Cerebellar nuclear complex (tissue), 1 donor: ENCODE measurements around the gene MLN.

Experiments
- DNase-seq, 2 experiments: peaks; one replicate each; lab custom pipeline; 2025; lab: John Stamatoyannopoulos, UW

The MLN gene

DNA sequence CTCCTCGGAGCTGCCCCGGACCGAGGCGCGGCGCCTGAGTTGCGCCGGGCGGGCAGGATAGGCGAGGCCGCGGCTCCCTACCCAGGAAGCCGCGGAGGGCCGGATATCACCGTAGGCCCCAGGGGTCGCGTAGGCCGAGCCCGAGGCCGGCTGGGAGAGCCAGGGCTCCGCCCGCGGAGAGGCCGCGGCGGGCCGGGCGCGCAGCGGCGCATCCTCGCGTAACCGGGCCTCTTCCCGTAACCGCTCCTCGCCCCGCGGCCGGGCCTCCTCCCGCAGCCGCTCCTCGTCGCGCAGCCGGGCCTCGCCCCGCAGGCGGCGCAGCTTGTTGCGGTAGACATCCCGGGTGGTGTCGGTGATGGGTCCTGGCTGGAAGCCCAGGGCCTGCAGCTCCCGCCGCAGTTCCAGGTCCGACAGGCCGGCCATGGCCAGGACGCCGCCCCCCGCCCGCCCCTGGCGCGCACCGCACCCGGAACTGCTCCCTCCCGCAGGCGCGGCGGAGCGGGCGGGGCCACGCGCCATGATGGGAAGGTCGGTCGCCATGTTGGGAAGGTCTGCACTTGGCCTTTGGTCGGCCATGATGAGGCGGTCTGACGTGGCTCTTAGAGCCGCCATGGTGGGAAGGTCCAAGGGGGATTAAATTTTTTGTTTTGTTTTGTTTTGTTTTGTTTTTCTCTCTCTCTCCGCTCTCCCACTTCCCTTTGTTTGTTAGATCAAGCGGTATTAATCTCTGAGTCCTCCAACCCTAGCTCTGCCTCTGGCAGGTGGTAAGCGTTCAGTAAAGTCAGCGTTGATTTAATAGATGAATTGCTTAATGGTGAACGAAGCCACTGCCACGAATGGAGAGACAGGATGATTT is 14.9 kb downstream of the MLN start, which contains the start of gene LEMD2:
TSS of gene LEMD2 (minus strand) at position 437 of the 856 bp plus-strand sequence. CDS start at position 423, 14 bp downstream.
- DNase-seq, result peak; percentile 38 to 70

DNA sequence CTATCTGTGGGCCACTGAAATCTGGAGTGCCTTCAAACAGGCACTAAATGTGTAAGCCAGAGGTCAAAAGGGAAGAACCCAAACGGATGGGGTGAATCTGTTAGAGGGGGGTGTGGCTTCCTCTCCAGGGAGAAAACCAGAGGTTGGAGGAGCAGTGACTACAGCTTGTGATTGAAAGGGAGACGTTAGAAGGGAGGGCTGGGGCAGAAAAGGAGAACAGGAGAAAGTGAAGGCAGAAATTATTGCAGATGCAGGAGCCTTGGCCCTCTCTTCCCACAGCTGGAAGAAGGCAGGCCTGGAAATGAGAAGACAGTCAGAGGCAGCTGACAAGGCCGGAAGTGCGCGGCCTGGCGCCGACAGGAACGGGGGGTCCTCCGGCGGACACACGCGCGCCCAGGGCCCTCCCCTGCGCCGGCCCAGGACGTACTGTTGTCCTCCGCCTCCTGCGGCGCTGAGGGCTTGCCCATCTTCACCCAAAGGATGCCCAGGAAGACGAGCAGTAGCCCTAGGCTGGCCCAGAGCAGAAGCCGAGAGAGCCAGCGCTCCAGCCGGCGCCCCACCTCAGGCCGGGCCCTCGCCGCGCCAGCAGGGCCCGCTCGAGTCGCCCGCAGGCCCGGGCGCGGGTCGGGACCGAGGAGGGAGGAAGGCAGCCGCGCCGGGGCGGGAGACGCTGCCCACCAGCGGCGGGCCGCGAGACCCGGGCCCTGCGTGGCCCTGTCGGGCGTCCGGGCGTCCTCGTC is 15.7 kb downstream of the MLN start:
- no peak for DNase-seq

DNA sequence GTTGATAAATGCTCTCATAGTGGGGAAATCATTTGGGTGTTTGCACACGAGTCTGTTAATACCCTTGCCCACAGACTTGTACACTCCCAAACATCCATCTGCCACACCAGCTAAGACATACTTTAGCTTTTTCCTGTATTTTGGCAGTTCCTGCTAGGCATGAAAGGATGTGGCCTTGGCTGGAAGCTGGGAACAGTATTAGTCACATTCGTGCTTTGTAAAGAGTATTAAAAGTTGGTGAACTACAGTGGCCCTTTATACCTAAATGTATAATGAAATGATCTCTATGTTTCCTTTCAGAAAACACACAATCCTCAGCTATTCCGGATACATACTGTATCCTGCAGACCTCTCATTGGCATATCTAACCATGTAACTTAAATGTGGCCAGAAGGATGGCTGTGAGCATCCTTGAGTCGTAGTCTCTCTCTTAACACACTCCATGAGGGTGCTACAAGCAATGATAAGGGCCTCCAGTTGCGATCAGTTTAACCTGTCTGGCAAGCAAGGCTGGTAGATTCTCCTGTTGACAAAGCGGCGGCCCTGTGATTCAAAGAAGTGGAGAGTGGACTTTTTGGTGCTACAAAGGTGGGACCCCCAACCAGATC is 16.4 kb downstream of the MLN start:
- DNase-seq, result no peak

DNA sequence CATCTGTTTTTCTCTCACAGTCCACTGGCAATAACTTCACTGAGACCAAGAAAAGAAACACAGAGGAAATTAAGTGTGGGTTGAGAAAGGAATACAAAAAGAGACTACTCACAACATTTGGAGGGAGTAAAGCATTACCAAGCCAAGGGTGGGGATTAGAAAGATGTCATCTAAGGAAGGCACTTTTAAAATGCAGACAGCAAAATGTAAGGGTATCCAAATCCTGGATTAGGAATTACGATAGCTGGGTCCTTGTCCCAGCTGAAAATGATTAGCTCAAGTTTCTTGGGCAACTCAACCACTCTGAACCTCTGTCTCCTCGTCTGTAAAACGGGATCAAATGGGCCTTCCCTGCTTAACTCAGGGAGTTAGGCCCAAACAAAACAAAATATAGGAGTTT is 17.1 kb downstream of the MLN start:
- DNase-seq, result no peak

DNA sequence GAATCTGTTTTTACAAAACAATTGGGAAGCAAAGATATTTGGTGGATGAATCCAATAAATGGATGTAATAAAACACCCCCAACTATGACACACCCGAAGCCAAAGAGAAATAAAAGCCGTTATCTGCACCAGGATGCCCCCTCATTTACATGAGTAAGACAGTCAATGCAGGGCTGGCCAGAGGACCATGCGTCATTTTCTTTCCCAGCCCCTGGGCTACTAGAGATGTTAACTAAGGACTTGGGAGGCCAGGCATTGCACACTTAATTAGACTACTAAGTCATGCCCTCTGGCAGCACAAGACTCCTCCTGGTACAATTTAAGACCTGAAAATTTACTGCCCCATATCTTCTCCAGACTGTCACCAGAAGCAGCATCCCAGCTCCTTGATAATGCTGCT is 18.0 kb downstream of the MLN start:
- no peak for DNase-seq

DNA sequence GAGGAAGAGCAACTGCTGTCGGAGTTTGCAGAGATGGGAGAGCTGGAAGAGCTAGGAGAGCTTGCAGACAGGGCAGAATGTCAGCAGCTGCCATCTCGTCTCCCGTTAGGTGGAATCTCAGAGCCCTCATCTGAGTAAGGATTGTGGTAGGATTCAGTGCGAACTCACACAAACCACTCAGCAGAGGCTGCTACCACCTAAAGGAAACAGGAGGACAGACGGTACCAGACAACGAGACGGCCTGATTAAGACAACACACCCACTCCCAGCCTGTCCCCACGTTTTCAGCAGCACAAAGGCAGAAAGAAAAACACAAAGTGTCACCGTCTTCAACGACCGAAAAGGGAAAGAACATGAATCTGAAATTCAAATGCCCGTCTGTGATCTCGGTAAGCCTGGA is 19.0 kb downstream of the MLN start:
- DNase-seq, result no peak

DNA sequence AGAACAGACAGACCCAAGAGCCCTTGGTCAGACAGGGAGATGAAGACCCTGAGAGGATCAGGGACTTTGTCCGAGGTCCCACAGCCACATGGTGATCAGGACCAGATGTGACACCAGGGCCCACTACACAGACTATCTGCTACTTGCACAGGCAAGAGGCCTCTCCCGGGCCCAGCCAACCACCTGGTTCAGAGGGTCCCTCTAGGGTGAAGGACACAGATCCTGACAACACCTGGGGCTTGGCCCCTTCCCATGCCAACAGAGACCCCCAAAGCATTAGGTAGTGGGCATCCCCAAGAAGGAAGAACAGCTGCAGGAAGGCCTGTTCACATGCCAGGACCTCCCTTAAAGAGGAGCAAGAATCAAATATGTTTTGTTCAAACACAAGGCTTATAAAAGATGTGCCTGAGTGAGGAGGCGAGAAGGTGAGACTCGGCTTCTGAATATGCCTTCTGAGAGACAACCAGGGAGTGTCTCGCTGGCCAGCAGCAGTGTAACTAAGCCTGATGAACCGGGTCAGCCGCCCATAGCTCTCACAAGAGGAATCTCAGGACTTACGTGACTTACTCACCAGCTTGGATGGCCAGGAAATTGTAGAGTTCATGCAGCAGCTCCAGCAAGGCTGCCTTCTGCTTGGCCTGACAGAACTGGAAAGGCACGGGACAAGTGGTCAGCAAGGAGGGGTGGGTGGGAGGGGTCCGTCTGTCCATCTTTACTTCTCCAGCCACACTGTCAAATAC is 19.9 kb downstream of the MLN start:
- DNase-seq, result no peak

DNA sequence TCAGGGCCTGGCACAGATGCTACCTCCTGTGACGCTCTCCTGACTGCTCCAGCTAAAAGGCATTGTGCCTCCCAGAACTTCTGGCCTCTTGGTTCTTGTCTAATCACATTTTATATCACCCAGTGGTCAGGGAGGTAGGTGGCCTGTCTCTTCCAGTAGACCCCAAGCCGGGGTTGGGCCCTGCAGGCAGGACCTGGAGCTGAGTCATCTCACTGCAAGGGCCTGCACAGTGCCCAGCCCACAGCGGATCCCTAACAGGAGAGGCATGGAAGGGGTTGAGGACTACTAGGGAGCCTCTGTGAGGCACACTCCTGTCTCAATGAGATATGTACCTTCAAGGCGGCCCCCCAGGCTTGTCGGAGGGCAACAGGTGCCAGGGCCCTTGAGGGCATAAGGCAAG is 21.2 kb downstream of the MLN start:
- no peak for DNase-seq

DNA sequence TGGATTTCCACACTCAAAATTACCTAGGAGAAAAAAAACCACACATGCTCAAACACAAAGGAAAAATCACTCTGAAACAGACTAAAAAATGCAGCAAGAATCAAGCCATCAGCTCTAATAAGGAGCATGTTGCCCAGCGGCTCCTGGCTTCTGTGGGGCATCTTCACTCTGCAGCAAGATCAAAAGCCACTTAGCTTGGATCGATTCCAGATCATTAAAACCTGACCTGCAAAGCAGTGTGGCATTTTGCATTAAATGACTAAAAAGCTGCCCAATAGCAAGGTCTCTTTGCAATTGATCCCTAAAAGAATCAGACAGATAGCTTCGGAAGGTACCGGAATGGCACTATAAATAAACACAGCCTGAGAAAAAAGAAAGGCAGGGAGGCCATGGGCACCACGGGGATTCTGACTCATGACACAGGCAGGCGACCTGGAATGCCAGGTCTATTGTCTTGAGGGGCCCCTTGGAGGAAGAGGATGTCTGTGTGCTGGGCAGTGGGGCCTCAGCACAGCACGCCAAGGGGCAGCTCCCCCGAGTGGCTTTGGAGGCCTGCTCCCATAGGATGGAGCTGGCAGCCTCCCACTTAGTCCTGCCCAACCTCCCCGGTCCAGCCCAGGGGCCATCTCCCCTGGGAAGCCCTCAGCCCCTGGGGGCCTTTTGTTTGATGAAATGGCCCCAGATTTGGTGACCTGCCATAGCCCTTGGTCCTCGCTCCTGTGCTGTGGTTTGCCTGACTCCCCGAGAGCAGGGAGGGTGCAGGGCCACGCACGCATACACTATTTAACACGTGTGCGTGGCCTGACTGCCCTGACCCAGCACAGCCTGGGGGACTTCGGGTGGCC is 22.4 kb downstream of the MLN start:
- no peak for DNase-seq

DNA sequence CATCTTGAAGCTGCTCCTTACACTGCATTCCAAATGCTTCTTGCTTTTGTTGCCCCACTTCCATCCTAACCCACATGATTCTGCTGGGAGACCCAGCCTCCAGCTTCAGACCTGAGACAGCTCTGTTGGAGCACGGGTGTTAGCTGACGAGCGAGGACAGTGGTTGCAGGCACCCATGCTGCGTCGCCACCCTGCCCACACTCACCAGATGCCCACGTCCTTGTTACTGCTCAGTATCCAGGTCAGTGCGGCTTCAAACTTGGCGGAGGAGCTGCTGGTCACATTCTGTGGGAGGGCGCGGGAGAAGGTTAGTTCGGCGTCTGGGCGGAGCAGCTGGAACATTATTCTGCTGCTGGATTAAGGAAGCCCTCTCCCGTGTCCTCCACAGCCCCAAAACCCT is 23.9 kb downstream of the MLN start:
- no peak for DNase-seq

DNA sequence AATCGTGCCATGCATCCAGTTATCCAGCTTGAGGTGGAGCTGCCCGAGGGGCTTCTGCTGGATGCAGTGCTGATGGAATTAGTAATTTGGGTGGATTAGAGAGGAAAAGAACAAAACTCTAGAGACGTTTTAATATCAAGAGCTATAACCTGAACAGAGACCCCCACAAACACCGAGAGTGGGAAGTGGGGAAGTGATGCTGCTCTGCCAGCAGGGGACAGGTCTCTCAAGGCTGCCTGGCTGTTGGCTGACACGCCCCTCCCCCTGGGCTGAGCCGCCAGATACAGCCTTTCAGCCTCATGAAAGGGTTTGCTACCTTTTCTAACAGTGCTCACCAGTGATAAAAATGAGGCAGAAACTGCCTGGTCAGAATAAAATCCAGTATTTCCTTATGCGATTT is 24.5 kb downstream of the MLN start:
- no peak for DNase-seq

DNA sequence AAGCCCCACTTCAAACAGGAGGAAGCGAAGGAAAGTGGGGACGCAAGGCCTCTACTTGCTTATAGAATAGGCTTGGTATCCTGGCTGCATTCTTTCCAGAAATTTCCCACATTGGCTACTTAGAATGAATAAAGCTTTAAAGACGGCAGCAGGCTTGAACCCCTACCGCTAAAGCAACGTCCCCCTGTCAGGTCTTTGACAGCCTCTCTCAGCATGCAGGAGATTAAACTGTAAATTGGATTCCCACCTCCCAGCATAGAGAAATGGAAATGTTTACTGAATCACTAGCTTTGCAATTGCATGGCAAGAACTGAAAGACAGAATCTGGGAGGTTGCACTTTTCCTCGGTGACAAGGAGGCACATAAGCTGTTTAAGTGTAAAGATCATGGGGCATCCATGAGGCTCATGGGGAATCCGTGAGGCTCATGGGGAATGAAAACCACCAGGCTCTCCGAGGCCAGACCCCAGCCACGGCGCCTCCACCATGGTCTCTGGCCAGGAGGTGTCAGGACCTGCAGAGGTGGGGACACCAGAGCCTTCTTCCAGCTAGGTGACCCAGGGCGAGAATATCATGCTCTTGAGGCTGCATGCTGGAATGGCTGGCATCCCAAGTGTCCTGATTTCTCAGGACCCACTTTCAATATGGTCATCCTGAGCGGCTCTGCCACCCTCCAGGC is 25.2 kb downstream of the MLN start:
- no peak for DNase-seq

DNA sequence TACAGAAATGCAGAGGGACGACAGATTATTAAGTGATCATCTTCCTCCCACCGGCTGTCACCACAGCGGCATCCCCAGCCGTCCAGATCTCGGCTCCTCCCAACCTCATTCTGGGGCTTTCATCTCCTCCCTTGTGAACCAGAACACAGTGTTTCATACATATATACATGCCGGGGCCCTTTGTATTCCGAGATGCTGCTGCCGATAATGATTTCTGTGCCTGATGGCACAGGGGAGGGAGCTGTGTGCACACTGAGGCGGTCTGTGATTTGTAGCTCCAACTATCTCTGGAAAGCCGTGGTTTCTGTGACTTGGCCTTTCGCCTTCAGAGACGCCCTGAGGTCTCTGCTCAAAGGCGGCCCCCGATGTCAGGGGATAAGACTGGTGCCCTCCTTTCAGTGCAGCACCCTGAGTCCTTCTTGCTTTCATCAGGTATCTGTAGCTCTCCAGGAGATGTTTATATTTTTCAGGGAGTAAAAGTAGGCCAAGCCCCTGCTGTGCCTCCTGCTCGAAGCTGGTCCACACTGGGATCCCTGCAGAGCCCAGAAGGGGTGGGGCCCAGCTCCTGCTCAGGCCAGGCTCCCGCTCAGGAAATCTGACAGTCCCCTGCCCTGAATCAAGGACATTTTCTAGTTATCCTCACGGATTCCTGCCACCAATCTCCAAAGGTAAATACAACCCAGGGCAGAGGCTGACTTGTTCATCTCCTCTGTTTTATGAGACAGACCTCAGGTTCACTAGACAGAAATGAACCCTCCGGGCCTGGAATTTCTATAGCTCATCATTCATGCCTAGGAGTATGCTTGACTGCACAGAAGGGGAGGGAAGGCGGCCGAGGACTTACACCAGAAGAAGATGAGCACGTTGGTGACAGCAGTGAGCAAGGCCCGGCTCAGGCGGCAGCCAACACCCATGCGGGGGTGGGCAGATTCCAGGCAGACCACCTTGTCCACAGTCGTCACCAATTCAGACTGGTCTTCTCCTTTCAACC is 26.1 kb downstream of the MLN start:
- no peak for DNase-seq

DNA sequence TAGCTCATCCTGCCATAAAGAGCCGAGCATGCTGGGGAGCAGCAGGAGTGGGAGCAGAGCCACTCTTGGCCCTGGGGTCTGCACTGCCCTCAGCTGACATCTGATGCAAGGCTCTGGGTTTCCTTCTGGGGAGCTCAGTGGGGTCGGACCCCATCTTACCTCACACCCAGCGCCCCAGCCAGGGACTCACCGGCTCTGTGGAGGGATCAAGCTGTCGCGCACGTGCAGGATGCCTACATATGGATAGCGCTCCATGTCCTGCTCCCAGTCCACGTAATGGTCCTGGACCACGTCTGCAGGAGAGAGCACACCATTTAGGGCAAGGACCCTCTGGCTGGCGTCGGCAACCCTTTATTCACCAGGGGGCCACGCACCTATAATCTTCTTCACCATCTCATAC is 27.0 kb downstream of the MLN start:
- no peak for DNase-seq

DNA sequence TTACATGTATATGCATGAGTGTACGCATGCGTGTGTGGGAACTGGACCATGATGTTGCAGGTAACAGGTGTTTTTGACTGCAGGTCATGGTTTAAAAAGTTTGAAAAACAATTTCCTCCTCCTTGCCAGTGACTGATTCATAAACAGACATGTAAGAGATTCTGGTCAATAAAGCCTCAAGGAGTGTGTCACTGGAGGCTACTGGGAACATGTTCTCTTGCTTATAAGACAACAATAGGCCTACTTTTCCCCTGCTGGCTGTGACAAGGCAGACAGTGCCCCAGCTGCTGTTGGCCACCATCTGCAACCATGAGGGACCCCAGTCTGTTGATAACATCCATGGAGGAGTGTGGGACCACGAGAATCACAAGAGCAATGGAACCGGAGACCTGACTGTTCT is 27.6 kb downstream of the MLN start:
- DNase-seq, result no peak

DNA sequence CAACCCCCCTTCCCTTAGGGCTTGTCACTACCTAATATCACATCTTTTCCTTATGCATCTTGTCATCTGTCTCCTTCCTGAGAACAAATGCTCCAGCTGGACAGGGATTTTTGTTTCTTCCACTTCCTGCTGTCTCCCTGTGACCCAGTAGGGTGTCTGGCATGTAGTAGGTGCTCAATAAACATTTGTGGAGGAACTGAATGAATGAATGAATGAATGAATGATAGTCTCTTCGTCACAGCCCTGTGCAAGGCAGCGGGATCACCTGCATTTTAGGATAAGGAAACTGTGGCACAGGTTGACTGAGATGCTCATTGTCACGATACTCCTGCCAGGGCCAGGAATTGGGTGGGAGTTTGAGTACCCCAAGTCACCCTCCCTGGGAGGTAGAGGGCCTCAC is 29.0 kb downstream of the MLN start:
- no peak for DNase-seq

DNA sequence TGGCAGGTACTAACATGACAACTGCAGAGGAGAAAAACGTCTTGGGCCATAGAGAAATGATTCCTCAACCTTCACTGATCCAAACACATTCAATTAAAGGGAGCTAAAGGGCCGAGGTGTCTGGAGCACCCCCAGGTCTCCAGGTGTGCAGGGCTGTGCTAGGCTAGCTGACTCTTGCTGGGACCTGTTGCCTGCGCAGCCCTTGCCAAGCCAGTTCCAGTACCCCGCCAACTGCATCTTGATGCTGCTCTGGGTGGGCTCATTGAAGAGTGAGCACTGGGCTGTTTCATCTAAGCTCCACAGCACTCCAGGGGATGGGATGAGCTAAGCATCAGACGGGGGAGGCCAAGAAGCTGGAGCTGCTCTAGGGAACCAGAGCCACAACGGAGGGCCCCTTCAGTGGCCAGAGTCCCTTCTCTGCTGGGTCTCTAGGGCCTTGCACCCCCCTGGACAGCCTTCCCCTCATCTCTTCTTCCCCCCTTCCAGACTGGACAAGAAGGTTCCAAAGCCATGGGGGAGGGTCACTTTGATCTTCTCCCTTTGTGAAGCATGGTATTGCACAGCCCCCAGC is 30.8 kb downstream of the MLN start:
- no peak for DNase-seq

DNA sequence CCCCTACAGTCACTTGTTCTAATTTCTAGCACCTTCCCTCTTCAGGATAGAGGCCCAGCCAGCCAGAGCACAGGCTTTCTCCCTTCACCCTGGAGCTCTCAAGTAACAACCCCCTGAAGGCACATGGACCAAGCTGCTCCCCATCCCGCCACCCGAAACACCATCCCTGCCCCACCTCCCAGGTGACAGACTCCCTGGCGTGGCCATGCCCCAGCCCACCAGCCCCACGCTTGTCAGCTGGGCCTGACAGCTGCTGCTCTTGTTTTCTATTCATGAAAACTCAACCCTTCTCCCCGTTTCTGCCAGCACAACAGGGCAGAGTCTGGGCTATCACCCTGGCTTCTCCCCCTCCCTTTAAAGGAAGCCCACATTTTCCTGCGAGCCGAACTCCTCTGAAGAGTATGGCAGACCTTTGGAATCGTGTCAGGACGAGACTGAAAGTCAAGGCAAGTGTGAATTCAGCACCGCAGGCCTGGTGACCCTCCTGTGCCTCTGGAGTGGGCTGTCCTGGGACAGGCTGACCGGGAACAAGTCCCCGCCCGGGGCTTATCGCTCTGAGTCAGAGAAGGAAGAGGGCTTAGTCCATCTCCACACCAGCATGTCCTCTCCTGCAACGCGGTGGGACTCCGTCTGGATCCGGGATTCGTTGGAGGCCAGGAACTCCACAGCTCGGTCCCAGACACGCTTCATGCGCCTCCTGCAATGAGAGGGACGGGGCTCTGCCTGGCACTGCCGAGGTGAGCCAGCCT is 31.5 kb downstream of the MLN start:
- DNase-seq, result no peak
